ENCODE data around the gene CMPK2.
"Not testable (repeated sequence)": the region's sequence is repeated elsewhere in the genome, so short reads cannot be mapped to it uniquely, and the experiment has no call there.

Gene CMPK2

GRCh38 chr2:6865346-6866274 is at the start of gene CMPK2:
Gene CMPK2, minus strand, starts transcription at chr2:6865907. Its CDS starts 211 bp downstream, at chr2:6865696.
- Histone ChIP-seq H3K4me3 (ENCODE audit: low read depth, low read length) (peak within 1 kb of the TSS; percentile 68), H3K36me3 (ENCODE audit: control insufficient read depth, insufficient read depth, low read length) (no peaks in the 10 kb centered on the region), H3K9ac (ENCODE audit: low read length) (peak within 1 kb of the TSS; percentile 72), H3K4me1 (ENCODE audit: control insufficient read depth, insufficient read depth, low read length) (no peaks in the 10 kb centered on the region), H3K27me3 (ENCODE audit: control insufficient read depth, insufficient read depth, low read length) (peaks cover 59% of the 10 kb centered on the region), H3K27ac (ENCODE audit: low read depth, low read length) (no peak within 1 kb of the TSS), H3K9me3 (ENCODE audit: control insufficient read depth, insufficient read depth, low read depth, low read length) (peaks cover 10% of the 10 kb centered on the region)

- Histone ChIP-seq H3K27me3 (ENCODE audit: control insufficient read depth, insufficient read depth, low read length) (peaks cover 23% of the 10 kb centered on the region), H3K4me1 (ENCODE audit: control insufficient read depth, insufficient read depth, low read length) (peaks cover 18% of the 10 kb centered on the region), H3K9ac (ENCODE audit: low read length) (no peak overlapping the region), H3K27ac (ENCODE audit: low read depth, low read length) (no peak overlapping the region), H3K4me3 (ENCODE audit: low read depth, low read length) (no peak overlapping the region), H3K9me3 (ENCODE audit: control insufficient read depth, insufficient read depth, low read depth, low read length) (no peaks in the 10 kb centered on the region), H3K36me3 (ENCODE audit: control insufficient read depth, insufficient read depth, low read length) (no peaks in the 10 kb centered on the region)
These were observed 49.7 kb upstream of the CMPK2 start for GRCh38 chr2:6915399-6915798.

- Histone ChIP-seq H3K36me3 (ENCODE audit: control insufficient read depth, insufficient read depth, low read length) (no peaks in the 10 kb centered on the region), H3K27me3 (ENCODE audit: control insufficient read depth, insufficient read depth, low read length) (peaks cover 23% of the 10 kb centered on the region), H3K9me3 (ENCODE audit: control insufficient read depth, insufficient read depth, low read depth, low read length) (no peaks in the 10 kb centered on the region), H3K4me1 (ENCODE audit: control insufficient read depth, insufficient read depth, low read length) (peaks cover 14% of the 10 kb centered on the region), H3K27ac (ENCODE audit: low read depth, low read length) (no peak overlapping the region), H3K9ac (ENCODE audit: low read length) (no peak overlapping the region), H3K4me3 (ENCODE audit: low read depth, low read length) (no peak overlapping the region)
These were observed 49.1 kb upstream of the CMPK2 start for GRCh38 chr2:6914828-6915227.

GRCh38 chr2:6913415-6914157 is 47.9 kb upstream of the CMPK2 start:
- no peak overlapping the region for H3K27ac ChIP-seq (ENCODE audit: low read depth, low read length)
- H3K4me1 ChIP-seq (ENCODE audit: control insufficient read depth, insufficient read depth, low read length), result peaks cover 10% of the 10 kb centered on the region
- H3K27me3 ChIP-seq (ENCODE audit: control insufficient read depth, insufficient read depth, low read length), result peaks cover 18% of the 10 kb centered on the region
- H3K36me3 ChIP-seq (ENCODE audit: control insufficient read depth, insufficient read depth, low read length), result no peaks in the 10 kb centered on the region
- H3K9ac ChIP-seq (ENCODE audit: low read length), result no peak overlapping the region
- H3K4me3 ChIP-seq (ENCODE audit: low read depth, low read length), result no peak overlapping the region
- no peaks in the 10 kb centered on the region for H3K9me3 ChIP-seq (ENCODE audit: control insufficient read depth, insufficient read depth, low read depth, low read length)

GRCh38 chr2:6911721-6912120 is 46.0 kb upstream of the CMPK2 start:
- Histone ChIP-seq H3K4me1 (ENCODE audit: control insufficient read depth, insufficient read depth, low read length) (peaks cover 10% of the 10 kb centered on the region), H3K4me3 (ENCODE audit: low read depth, low read length) (no peak overlapping the region), H3K27me3 (ENCODE audit: control insufficient read depth, insufficient read depth, low read length) (peaks cover 11% of the 10 kb centered on the region), H3K9me3 (ENCODE audit: control insufficient read depth, insufficient read depth, low read depth, low read length) (no peaks in the 10 kb centered on the region), H3K27ac (ENCODE audit: low read depth, low read length) (no peak overlapping the region), H3K9ac (ENCODE audit: low read length) (no peak overlapping the region), H3K36me3 (ENCODE audit: control insufficient read depth, insufficient read depth, low read length) (no peaks in the 10 kb centered on the region)

- H3K27me3 ChIP-seq (ENCODE audit: control insufficient read depth, insufficient read depth, low read length), result 0 out of 2 replicates have a peak, but pooled peaks cover 3% of the 10 kb centered on the region
These were observed 44.0 kb upstream of the CMPK2 start for GRCh38 chr2:6909431-6910385.

GRCh38 chr2:6908291-6908690 is 42.6 kb upstream of the CMPK2 start:
- H3K9me3 ChIP-seq (ENCODE audit: control insufficient read depth, insufficient read depth, low read depth, low read length), result peaks cover 4% of the 10 kb centered on the region; the same call in 1 of the 2 replicates
- H3K27ac ChIP-seq (ENCODE audit: low read depth, low read length), result no peak overlapping the region
- H3K27me3 ChIP-seq (ENCODE audit: control insufficient read depth, insufficient read depth, low read length), result 0 out of 2 replicates have a peak, but pooled peaks cover 3% of the 10 kb centered on the region
- H3K4me3 ChIP-seq (ENCODE audit: low read depth, low read length), result no peak overlapping the region
- no peak overlapping the region for H3K9ac ChIP-seq (ENCODE audit: low read length)
- no peaks in the 10 kb centered on the region for H3K4me1 ChIP-seq (ENCODE audit: control insufficient read depth, insufficient read depth, low read length)
- no peaks in the 10 kb centered on the region for H3K36me3 ChIP-seq (ENCODE audit: control insufficient read depth, insufficient read depth, low read length)

More at GRCh38 chr2:6909431-6910385, 44.0 kb upstream of the CMPK2 start:
- H3K4me1 ChIP-seq (ENCODE audit: control insufficient read depth, insufficient read depth, low read length), result no peaks in the 10 kb centered on the region
- H3K9me3 ChIP-seq (ENCODE audit: control insufficient read depth, insufficient read depth, low read depth, low read length), result peaks cover under 1% of the 10 kb centered on the region; the same call in 1 of the 2 replicates
- H3K4me3 ChIP-seq (ENCODE audit: low read depth, low read length), result no peak overlapping the region
- no peaks in the 10 kb centered on the region for H3K36me3 ChIP-seq (ENCODE audit: control insufficient read depth, insufficient read depth, low read length)
- H3K9ac ChIP-seq (ENCODE audit: low read length), result no peak overlapping the region
- no peak overlapping the region for H3K27ac ChIP-seq (ENCODE audit: low read depth, low read length)

- no peak overlapping the region for H3K9ac ChIP-seq (ENCODE audit: low read length)
These were observed 40.5 kb upstream of the CMPK2 start for GRCh38 chr2:6906165-6906741.

GRCh38 chr2:6905668-6906067 is 40.0 kb upstream of the CMPK2 start:
- Histone ChIP-seq H3K4me3 (ENCODE audit: low read depth, low read length) (no peak overlapping the region), H3K4me1 (ENCODE audit: control insufficient read depth, insufficient read depth, low read length) (no peaks in the 10 kb centered on the region), H3K9me3 (ENCODE audit: control insufficient read depth, insufficient read depth, low read depth, low read length) (peaks cover 4% of the 10 kb centered on the region; the same call in 1 of the 2 replicates), H3K27ac (ENCODE audit: low read depth, low read length) (no peak overlapping the region), H3K9ac (ENCODE audit: low read length) (no peak overlapping the region), H3K27me3 (ENCODE audit: control insufficient read depth, insufficient read depth, low read length) (0 out of 2 replicates have a peak, but pooled peaks cover 3% of the 10 kb centered on the region), H3K36me3 (ENCODE audit: control insufficient read depth, insufficient read depth, low read length) (no peaks in the 10 kb centered on the region)

More at GRCh38 chr2:6906165-6906741, 40.5 kb upstream of the CMPK2 start:
- H3K4me3 ChIP-seq (ENCODE audit: low read depth, low read length), result no peak overlapping the region
- no peak overlapping the region for H3K27ac ChIP-seq (ENCODE audit: low read depth, low read length)
- no peaks in the 10 kb centered on the region for H3K4me1 ChIP-seq (ENCODE audit: control insufficient read depth, insufficient read depth, low read length)
- no peaks in the 10 kb centered on the region for H3K36me3 ChIP-seq (ENCODE audit: control insufficient read depth, insufficient read depth, low read length)
- H3K9me3 ChIP-seq (ENCODE audit: control insufficient read depth, insufficient read depth, low read depth, low read length), result peaks cover 4% of the 10 kb centered on the region; the same call in 1 of the 2 replicates
- H3K27me3 ChIP-seq (ENCODE audit: control insufficient read depth, insufficient read depth, low read length), result 0 out of 2 replicates have a peak, but pooled peaks cover 3% of the 10 kb centered on the region

- H3K4me3 ChIP-seq (ENCODE audit: low read depth, low read length); H3K27ac ChIP-seq (ENCODE audit: low read depth, low read length): not testable (repeated sequence)
These were observed 36.9 kb upstream of the CMPK2 start for GRCh38 chr2:6902581-6902980.

More at GRCh38 chr2:6902581-6902980, 36.9 kb upstream of the CMPK2 start:
- H3K9me3 ChIP-seq (ENCODE audit: control insufficient read depth, insufficient read depth, low read depth, low read length); H3K27me3 ChIP-seq (ENCODE audit: control insufficient read depth, insufficient read depth, low read length); H3K4me1 ChIP-seq (ENCODE audit: control insufficient read depth, insufficient read depth, low read length); H3K36me3 ChIP-seq (ENCODE audit: control insufficient read depth, insufficient read depth, low read length); H3K9ac ChIP-seq (ENCODE audit: low read length): not testable (repeated sequence)
